Measurements from ENCODE around the gene CBY1.

The CBY1 gene

GRCh38 chr22:38705235-38706100 lies 49.0 kb downstream of the CBY1 start, which contains the start of gene GTPBP1:
Gene GTPBP1, plus strand, starts transcription at chr22:38705944. Its CDS starts 12 bp downstream, at chr22:38705956.
- DNase-seq: peak; percentile 98 to 99

GRCh38 chr22:38706101-38706900 lies 49.9 kb downstream of the CBY1 start:
- no peak for DNase-seq

GRCh38 chr22:38706901-38707195 lies 50.4 kb downstream of the CBY1 start:
- no peak for DNase-seq

GRCh38 chr22:38707346-38707745 lies 50.9 kb downstream of the CBY1 start:
- no peak for DNase-seq

- no peak for DNase-seq
Measured at GRCh38 chr22:38707984-38708383, 51.5 kb downstream of the CBY1 start.

GRCh38 chr22:38709306-38709705 lies 52.9 kb downstream of the CBY1 start:
- DNase-seq: no peak

- DNase-seq: no peak
Measured at GRCh38 chr22:38710351-38710750, 53.9 kb downstream of the CBY1 start.

GRCh38 chr22:38710866-38711265 lies 54.4 kb downstream of the CBY1 start:
- no peak for DNase-seq

GRCh38 chr22:38712486-38713207 lies 56.2 kb downstream of the CBY1 start:
- no peak for DNase-seq

- no peak for DNase-seq
Measured at GRCh38 chr22:38713921-38714320, 57.5 kb downstream of the CBY1 start.

- DNase-seq: no peak
Measured at GRCh38 chr22:38715176-38715764, 58.8 kb downstream of the CBY1 start.

GRCh38 chr22:38715852-38716251 lies 59.4 kb downstream of the CBY1 start:
- no peak for DNase-seq

- no peak for DNase-seq
Measured at GRCh38 chr22:38716271-38716670, 59.8 kb downstream of the CBY1 start.

- DNase-seq: no peak
Measured at GRCh38 chr22:38716826-38717225, 60.4 kb downstream of the CBY1 start.

- no peak for DNase-seq
Measured at GRCh38 chr22:38717244-38717643, 60.8 kb downstream of the CBY1 start.

- DNase-seq: no peak
Measured at GRCh38 chr22:38718414-38718813, 62.0 kb downstream of the CBY1 start.

- DNase-seq: no peak
Measured at GRCh38 chr22:38719196-38719595, 62.8 kb downstream of the CBY1 start.

- no peak for DNase-seq
Measured at GRCh38 chr22:38720350-38720749, 63.9 kb downstream of the CBY1 start.

GRCh38 chr22:38721551-38721950 lies 65.1 kb downstream of the CBY1 start:
- no peak for DNase-seq

Data from NCI-H187 (cell line).